ENCODE measurements around the gene CACNA1E.
A peak's percentile ranks its signal among the peaks of the same experiment; 100 is the strongest.

The CACNA1E gene

GRCh38 chr1:181483285-181484195, at the start of gene CACNA1E:
TSS of gene CACNA1E (plus strand) at chr1:181483517. CDS start at chr1:181483745, 228 bp downstream.
- peak within 1 kb of the TSS; percentile 9 for H3K9ac ChIP-seq (ENCODE audit: low read length)
- peaks cover 73% of the 10 kb centered on the region for H3K27me3 ChIP-seq (ENCODE audit: control insufficient read depth, insufficient read depth, low read length)
- no peak within 1 kb of the TSS for H3K27ac ChIP-seq (ENCODE audit: low read length)
- H3K4me3 ChIP-seq (ENCODE audit: low read length): peak within 1 kb of the TSS; percentile 73
- H3K9me3 ChIP-seq (ENCODE audit: control insufficient read depth, low read depth, low read length): no peaks in the 10 kb centered on the region
- H3K36me3 ChIP-seq (ENCODE audit: control insufficient read depth, low read depth, low read length): no peaks in the 10 kb centered on the region
- H3K4me1 ChIP-seq (ENCODE audit: control insufficient read depth, low read depth, low read length): peaks cover 16% of the 10 kb centered on the region

- H3K9me3 ChIP-seq (ENCODE audit: control insufficient read depth, low read depth, low read length): no peaks in the 10 kb centered on the region
- no peak overlapping the region for H3K9ac ChIP-seq (ENCODE audit: low read length)
- H3K36me3 ChIP-seq (ENCODE audit: control insufficient read depth, low read depth, low read length): no peaks in the 10 kb centered on the region
- no peak overlapping the region for H3K27ac ChIP-seq (ENCODE audit: low read length)
- no peaks in the 10 kb centered on the region for H3K4me1 ChIP-seq (ENCODE audit: control insufficient read depth, low read depth, low read length)
- H3K27me3 ChIP-seq (ENCODE audit: control insufficient read depth, insufficient read depth, low read length): no peaks in the 10 kb centered on the region
- no peak overlapping the region for H3K4me3 ChIP-seq (ENCODE audit: low read length)
These were observed 49.4 kb upstream of the CACNA1E start for GRCh38 chr1:181433931-181434330.

- Histone ChIP-seq H3K4me1 (ENCODE audit: control insufficient read depth, low read depth, low read length) (no peaks in the 10 kb centered on the region), H3K27ac (ENCODE audit: low read length) (no peak overlapping the region)
These were observed 45.3 kb upstream of the CACNA1E start for GRCh38 chr1:181438013-181438412.

DNA sequence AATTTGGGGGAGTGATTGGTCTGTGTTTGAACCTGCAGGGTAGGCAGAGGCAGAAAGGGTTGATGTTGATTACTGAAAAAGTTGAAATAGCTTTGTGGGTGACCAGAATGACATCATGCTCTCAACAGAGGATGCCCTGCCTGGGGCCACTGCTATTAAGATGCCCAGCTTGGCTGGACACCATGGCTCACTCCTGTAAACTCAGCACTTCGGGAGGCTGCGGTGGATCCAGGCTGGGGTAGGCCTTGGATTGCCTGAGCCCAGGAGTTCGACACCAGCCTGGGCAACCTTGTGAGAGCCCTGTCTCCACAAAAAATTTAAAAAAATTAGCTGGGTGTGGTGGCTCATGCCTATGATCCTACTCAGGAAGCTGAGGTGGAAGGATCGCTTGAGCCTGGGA, 42.8 kb upstream of the CACNA1E start:
- no peaks in the 10 kb centered on the region for H3K27me3 ChIP-seq (ENCODE audit: control insufficient read depth, insufficient read depth, low read length)
- H3K36me3 ChIP-seq (ENCODE audit: control insufficient read depth, low read depth, low read length): no peaks in the 10 kb centered on the region
- no peaks in the 10 kb centered on the region for H3K9me3 ChIP-seq (ENCODE audit: control insufficient read depth, low read depth, low read length)
- H3K27ac ChIP-seq (ENCODE audit: low read length): no peak overlapping the region
- H3K4me3 ChIP-seq (ENCODE audit: low read length): no peak overlapping the region
- H3K9ac ChIP-seq (ENCODE audit: low read length): no peak overlapping the region
- H3K4me1 ChIP-seq (ENCODE audit: control insufficient read depth, low read depth, low read length): no peaks in the 10 kb centered on the region

More at GRCh38 chr1:181438013-181438412, 45.3 kb upstream of the CACNA1E start:
- H3K4me3 ChIP-seq (ENCODE audit: low read length): no peak overlapping the region
- no peaks in the 10 kb centered on the region for H3K9me3 ChIP-seq (ENCODE audit: control insufficient read depth, low read depth, low read length)
- no peaks in the 10 kb centered on the region for H3K36me3 ChIP-seq (ENCODE audit: control insufficient read depth, low read depth, low read length)
- no peaks in the 10 kb centered on the region for H3K27me3 ChIP-seq (ENCODE audit: control insufficient read depth, insufficient read depth, low read length)
- no peak overlapping the region for H3K9ac ChIP-seq (ENCODE audit: low read length)

DNA sequence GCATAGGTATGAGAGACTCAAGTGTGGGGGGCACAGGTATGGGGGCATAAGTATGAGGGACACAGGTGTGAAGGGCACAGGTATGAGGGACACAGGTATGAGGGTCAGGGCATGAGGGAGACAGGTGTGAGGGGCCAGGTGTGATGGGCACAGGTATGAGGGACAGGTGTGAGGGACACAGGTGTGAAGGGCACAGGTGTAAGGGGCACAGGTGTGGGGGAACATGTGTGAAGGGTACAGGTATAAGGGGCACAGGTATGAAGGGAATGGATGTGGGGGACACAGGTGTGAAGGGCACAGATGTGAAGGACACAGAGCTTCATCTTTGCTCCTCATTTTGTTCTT, 41.2 kb upstream of the CACNA1E start:
- Histone ChIP-seq H3K9ac (ENCODE audit: low read length) (no peak overlapping the region), H3K4me1 (ENCODE audit: control insufficient read depth, low read depth, low read length) (no peaks in the 10 kb centered on the region), H3K36me3 (ENCODE audit: control insufficient read depth, low read depth, low read length) (no peaks in the 10 kb centered on the region), H3K9me3 (ENCODE audit: control insufficient read depth, low read depth, low read length) (no peaks in the 10 kb centered on the region), H3K27me3 (ENCODE audit: control insufficient read depth, insufficient read depth, low read length) (no peaks in the 10 kb centered on the region), H3K4me3 (ENCODE audit: low read length) (no peak overlapping the region), H3K27ac (ENCODE audit: low read length) (no peak overlapping the region)

GRCh38 chr1:181443231-181443853, 40.0 kb upstream of the CACNA1E start:
- Histone ChIP-seq H3K9ac (ENCODE audit: low read length) (no peak overlapping the region), H3K27me3 (ENCODE audit: control insufficient read depth, insufficient read depth, low read length) (no peaks in the 10 kb centered on the region), H3K4me3 (ENCODE audit: low read length) (no peak overlapping the region), H3K9me3 (ENCODE audit: control insufficient read depth, low read depth, low read length) (no peaks in the 10 kb centered on the region), H3K36me3 (ENCODE audit: control insufficient read depth, low read depth, low read length) (no peaks in the 10 kb centered on the region), H3K4me1 (ENCODE audit: control insufficient read depth, low read depth, low read length) (no peaks in the 10 kb centered on the region), H3K27ac (ENCODE audit: low read length) (no peak overlapping the region)

GRCh38 chr1:181445436-181445835, 37.9 kb upstream of the CACNA1E start:
- Histone ChIP-seq H3K36me3 (ENCODE audit: control insufficient read depth, low read depth, low read length) (no peaks in the 10 kb centered on the region), H3K4me1 (ENCODE audit: control insufficient read depth, low read depth, low read length) (no peaks in the 10 kb centered on the region), H3K27ac (ENCODE audit: low read length) (no peak overlapping the region), H3K4me3 (ENCODE audit: low read length) (no peak overlapping the region), H3K9ac (ENCODE audit: low read length) (no peak overlapping the region), H3K27me3 (ENCODE audit: control insufficient read depth, insufficient read depth, low read length) (no peaks in the 10 kb centered on the region), H3K9me3 (ENCODE audit: control insufficient read depth, low read depth, low read length) (no peaks in the 10 kb centered on the region)

DNA sequence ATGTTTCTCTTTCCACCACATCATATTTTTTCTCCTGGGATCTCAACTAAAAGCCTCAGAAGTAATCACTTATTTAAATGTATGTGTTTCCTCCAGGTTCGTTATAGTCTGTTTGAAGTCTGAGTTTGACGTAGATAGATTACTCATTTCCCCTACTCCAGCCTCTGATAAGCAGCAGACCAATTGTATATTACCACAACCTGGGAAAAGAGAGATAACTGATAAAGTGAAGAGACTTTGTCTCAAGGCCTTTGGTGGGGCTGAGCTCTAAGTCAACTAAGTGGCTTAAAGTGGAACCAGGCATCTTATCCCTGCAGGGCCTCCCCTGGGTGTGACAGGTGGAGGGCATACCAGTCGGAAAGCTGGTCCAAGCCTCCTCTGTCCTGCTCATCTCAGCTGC, 34.9 kb upstream of the CACNA1E start:
- H3K27me3 ChIP-seq (ENCODE audit: control insufficient read depth, insufficient read depth, low read length): no peaks in the 10 kb centered on the region
- no peaks in the 10 kb centered on the region for H3K36me3 ChIP-seq (ENCODE audit: control insufficient read depth, low read depth, low read length)
- H3K4me3 ChIP-seq (ENCODE audit: low read length): no peak overlapping the region
- no peaks in the 10 kb centered on the region for H3K9me3 ChIP-seq (ENCODE audit: control insufficient read depth, low read depth, low read length)
- no peaks in the 10 kb centered on the region for H3K4me1 ChIP-seq (ENCODE audit: control insufficient read depth, low read depth, low read length)
- H3K27ac ChIP-seq (ENCODE audit: low read length): no peak overlapping the region
- no peak overlapping the region for H3K9ac ChIP-seq (ENCODE audit: low read length)

GRCh38 chr1:181451661-181452230, 31.6 kb upstream of the CACNA1E start:
- H3K36me3 ChIP-seq (ENCODE audit: control insufficient read depth, low read depth, low read length): no peaks in the 10 kb centered on the region
- H3K27ac ChIP-seq (ENCODE audit: low read length): no peak overlapping the region
- H3K4me3 ChIP-seq (ENCODE audit: low read length): no peak overlapping the region
- no peaks in the 10 kb centered on the region for H3K4me1 ChIP-seq (ENCODE audit: control insufficient read depth, low read depth, low read length)
- H3K9me3 ChIP-seq (ENCODE audit: control insufficient read depth, low read depth, low read length): no peaks in the 10 kb centered on the region
- H3K9ac ChIP-seq (ENCODE audit: low read length): no peak overlapping the region
- no peaks in the 10 kb centered on the region for H3K27me3 ChIP-seq (ENCODE audit: control insufficient read depth, insufficient read depth, low read length)

DNA sequence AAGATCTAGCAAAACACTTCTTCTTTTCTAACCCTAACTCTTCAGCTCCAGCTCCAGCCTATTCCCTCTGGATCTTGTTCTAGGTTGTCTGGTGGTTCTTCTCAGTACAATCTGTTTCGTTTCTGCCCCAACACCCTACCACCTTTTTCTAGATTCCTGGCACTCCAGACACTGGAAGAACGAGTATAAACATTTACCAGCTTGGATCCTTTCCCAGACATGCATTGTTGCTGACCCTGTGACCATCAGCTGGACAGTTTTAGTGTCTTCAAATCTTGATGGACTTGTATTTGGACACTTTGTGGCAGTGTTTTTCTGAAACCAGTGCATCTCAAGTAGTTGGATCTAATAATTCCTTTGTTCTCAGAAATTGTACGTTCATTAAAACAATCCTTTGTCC, 30.6 kb upstream of the CACNA1E start:
- no peaks in the 10 kb centered on the region for H3K4me1 ChIP-seq (ENCODE audit: control insufficient read depth, low read depth, low read length)
- no peak overlapping the region for H3K27ac ChIP-seq (ENCODE audit: low read length)
- no peak overlapping the region for H3K4me3 ChIP-seq (ENCODE audit: low read length)
- no peaks in the 10 kb centered on the region for H3K36me3 ChIP-seq (ENCODE audit: control insufficient read depth, low read depth, low read length)
- no peaks in the 10 kb centered on the region for H3K9me3 ChIP-seq (ENCODE audit: control insufficient read depth, low read depth, low read length)
- no peak overlapping the region for H3K9ac ChIP-seq (ENCODE audit: low read length)
- H3K27me3 ChIP-seq (ENCODE audit: control insufficient read depth, insufficient read depth, low read length): no peaks in the 10 kb centered on the region

GRCh38 chr1:181453541-181454201, 29.6 kb upstream of the CACNA1E start:
- no peak overlapping the region for H3K4me3 ChIP-seq (ENCODE audit: low read length)
- H3K4me1 ChIP-seq (ENCODE audit: control insufficient read depth, low read depth, low read length): no peaks in the 10 kb centered on the region

More at GRCh38 chr1:181453541-181454201, 29.6 kb upstream of the CACNA1E start:
- Histone ChIP-seq H3K27ac (ENCODE audit: low read length) (no peak overlapping the region), H3K9me3 (ENCODE audit: control insufficient read depth, low read depth, low read length) (no peaks in the 10 kb centered on the region), H3K36me3 (ENCODE audit: control insufficient read depth, low read depth, low read length) (no peaks in the 10 kb centered on the region), H3K9ac (ENCODE audit: low read length) (no peak overlapping the region), H3K27me3 (ENCODE audit: control insufficient read depth, insufficient read depth, low read length) (no peaks in the 10 kb centered on the region)
